Stimulated activated CD8-positive, alpha-beta memory T cell treated with anti-CD3 and anti-CD28 coated beads, Interleukin-12 subunit alpha, Interleukin-12 subunit beta, amount 100 ng/mL, for 24 hours (primary cell): Measurements from ENCODE around the gene TRMT61A.

Experiments
- DNase-seq: peaks from one replicate; pipeline ENCODE4 v3.0.0-alpha.2; 2020; ENCODE audit errors: extremely low read depth

Gene TRMT61A

DNA sequence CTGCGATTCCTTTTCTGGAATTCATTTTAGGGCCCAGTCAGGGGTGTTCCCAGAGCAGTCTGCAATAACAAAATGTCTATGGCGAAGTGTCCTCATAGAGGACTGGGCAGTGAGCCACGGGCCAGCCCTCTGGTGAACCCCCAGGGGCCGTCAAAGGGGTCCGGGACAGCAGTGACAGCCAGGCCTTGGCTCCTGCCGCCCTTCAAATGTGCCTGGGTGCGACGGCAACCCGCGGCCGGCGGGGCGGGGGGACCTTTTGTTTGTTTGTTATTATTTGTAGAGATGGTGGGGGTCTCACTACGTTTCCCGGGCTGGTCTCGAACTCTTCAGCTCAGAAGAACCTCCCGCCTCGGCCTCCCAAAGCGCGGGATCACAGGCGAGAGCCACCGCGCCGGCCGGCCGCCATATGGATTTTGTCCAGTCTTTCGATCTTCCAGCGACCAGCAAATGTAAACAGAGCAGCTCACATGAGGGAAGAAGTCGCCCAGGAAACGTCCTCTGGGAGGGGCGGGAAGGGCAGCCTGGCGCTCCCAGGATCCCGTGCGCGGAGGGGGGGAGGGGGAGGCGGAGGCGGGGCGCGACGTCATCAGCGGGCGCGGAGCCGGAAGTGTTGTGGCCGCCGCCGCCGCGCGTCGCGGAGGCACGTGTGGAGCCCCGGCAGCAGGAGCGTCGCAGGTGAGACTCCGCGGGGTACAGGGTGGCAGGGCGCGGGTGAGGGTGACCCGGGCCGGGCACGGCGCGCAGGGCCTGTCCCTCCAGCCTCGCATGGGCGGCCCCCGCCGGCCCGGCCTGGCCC is at the start of gene TRMT61A:
TSS of gene TRMT61A (plus strand) at position 610 of the 796 bp plus-strand sequence. CDS start 783 bp downstream, outside the sequence.
- DNase-seq = peak; percentile 51

- no peak for DNase-seq
These were observed 48.4 kb upstream of the TRMT61A start for GRCh38 chr14:103480595-103480994.

- no peak for DNase-seq
These were observed 45.4 kb upstream of the TRMT61A start for GRCh38 chr14:103483600-103483999.

DNA sequence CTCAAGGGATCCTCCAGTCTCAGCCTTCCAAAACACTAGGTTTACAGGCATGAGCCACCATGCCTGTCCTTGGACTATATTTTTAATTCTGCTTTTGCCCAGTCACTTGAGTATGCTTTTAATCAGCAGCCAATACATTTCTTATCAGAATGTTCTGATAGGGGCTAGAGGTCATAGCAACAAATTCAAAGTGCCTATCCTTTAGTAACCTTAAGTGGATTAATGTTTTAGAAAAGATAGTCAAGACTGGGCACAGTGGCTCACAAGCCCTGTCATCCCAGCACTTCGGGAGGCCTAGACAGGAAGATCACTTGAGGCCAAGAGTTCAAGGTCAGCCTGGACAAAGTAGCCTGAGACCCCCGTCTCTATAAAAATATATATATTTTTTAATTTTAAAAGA is 43.5 kb upstream of the TRMT61A start:
- no peak for DNase-seq

GRCh38 chr14:103488071-103488470 is 40.9 kb upstream of the TRMT61A start:
- DNase-seq = no peak

GRCh38 chr14:103488960-103489359 is 40.0 kb upstream of the TRMT61A start:
- DNase-seq = no peak

DNA sequence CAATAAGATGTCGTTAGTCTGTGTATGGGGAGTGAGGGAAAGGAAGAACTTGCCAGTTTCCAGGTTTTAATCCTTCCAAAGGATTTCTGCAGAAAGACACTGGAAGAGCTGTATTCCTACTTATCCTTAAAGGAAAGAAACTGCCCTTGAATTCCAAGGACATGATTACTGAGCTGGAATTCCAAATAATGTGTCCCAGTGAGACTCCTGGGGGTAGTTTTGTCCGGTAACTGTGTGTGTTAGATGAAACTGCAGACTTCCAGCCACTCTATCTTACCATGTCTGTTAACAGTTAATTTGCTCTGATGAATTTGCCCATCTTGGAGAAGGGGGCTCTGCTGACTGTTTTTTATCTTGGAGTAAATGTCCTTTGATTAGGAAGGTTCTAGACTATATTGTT is 39.4 kb upstream of the TRMT61A start:
- no peak for DNase-seq

- no peak for DNase-seq
These were observed 37.3 kb upstream of the TRMT61A start for GRCh38 chr14:103491691-103492090.

- DNase-seq = no peak
These were observed 36.7 kb upstream of the TRMT61A start for GRCh38 chr14:103492156-103492925.

- no peak for DNase-seq
These were observed 33.1 kb upstream of the TRMT61A start for GRCh38 chr14:103495854-103496253.

GRCh38 chr14:103496776-103497175 is 32.2 kb upstream of the TRMT61A start:
- DNase-seq = no peak

DNA sequence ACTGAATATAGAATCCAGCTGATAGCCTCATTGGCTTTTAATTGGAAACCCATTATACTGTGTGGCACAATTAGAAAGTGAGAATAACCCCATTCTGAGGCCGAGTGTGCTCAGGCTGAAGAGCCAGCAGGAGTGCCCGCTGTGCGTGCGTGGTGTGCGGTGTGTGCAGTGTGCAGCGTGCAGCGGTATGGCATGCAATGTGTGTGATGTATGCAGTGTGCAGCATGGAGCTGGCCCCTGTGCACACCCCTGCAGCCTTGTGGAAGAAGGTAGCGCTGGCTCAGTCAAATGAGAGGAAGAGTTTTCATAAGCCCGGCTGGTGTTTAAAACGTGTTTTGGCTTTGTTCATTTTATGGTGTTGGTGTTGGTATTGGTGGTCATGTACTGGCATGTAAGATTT is 29.3 kb upstream of the TRMT61A start:
- DNase-seq = no peak

DNA sequence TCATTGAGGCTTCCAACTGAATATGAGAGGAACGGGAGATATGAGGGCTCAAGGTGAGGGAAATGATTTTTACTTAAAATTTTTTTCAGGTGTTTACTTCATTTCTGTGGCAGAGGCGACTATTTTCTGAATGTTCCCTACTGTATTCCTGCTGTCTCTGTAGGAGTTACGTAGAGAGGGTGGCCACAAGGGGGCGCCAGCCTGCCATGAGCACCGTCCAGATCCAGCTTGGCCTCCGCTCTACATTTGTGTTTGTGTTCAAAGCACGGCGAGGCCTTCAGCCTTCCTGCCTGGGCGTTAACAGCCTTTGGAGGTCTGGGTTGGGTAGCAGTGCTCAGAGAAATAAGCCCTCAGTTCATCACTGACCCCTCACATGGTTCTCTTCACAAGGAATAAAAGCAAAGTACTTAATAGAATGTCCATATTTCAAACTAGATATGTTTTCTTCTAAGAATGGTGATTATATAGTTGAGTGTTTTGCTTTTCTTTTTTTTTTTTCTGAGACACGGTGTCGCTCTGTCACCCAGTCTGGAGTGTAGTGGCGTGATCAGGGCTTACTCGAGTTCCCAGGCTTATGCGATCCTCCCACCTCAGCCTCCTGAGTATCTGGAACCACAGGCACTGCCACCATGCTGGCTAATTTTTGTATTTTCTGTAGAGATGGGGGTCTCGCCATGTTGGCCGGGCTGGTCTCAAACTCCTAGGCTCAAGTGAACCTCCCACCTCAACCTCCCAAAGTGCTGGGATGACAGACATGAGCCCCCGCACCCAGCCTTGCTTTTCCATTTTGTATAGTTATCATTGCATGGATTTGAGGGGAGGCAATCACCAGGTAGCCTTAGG is 28.6 kb upstream of the TRMT61A start:
- DNase-seq = peak; percentile 55

GRCh38 chr14:103501041-103501870 is 27.7 kb upstream of the TRMT61A start:
- no peak for DNase-seq

- no peak for DNase-seq
These were observed 26.9 kb upstream of the TRMT61A start for GRCh38 chr14:103501921-103502669.

DNA sequence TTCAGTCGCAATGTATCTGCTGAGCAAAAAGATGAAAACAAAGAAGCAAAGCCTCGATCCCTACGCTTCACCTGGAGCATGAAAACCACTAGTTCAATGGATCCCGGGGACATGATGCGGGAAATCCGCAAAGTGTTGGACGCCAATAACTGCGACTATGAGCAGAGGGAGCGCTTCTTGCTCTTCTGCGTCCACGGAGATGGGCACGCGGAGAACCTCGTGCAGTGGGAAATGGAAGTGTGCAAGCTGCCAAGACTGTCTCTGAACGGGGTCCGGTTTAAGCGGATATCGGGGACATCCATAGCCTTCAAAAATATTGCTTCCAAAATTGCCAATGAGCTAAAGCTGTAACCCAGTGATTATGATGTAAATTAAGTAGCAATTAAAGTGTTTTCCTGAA is 26.1 kb upstream of the TRMT61A start:
- DNase-seq = no peak

DNA sequence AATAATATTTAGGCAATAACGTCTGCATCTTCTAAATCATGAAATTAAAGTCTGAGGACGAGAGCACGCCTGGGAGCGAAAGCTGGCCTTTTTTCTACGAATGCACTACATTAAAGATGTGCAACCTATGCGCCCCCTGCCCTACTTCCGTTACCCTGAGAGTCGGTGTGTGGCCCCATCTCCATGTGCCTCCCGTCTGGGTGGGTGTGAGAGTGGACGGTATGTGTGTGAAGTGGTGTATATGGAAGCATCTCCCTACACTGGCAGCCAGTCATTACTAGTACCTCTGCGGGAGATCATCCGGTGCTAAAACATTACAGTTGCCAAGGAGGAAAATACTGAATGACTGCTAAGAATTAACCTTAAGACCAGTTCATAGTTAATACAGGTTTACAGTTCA is 25.7 kb upstream of the TRMT61A start:
- no peak for DNase-seq

DNA sequence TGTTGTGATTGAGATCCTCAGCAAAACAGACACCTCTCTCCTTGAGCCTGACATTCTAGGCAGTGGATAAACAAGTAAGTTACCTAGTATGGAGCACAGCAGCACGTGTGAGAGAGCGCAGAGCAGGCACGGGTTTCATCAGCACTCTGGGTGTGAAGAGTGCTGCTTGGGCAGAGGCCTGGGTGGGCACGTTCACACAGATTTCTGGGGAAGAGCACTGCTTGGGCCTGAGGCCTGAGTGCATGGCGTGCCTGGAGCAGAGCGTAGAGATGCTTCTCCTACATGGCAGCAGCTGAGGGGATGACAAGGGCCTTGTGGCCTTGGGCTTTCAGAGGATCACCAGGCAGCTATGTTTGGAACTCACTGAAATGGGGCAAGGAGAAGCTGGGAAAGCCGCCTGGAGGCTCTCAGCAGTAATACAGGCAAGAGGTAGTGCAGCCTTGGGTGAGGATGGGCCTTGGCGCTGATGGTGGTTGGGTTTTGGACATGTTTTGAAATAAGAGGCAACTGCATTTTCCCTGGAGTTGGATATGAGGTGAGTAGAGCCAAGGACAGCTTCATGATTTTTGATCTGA is 23.9 kb upstream of the TRMT61A start:
- no peak for DNase-seq

GRCh38 chr14:103507751-103508150 is 21.2 kb upstream of the TRMT61A start:
- no peak for DNase-seq
